Measurements from ENCODE around the gene BAZ1A.
"Not testable (repeated sequence)": the region's sequence is repeated elsewhere in the genome, so short reads cannot be mapped to it uniquely, and the experiment has no call there.

The BAZ1A gene

GRCh38 chr14:34755215-34755614, 119.9 kb downstream of the BAZ1A start:
- peaks cover 71% of the 10 kb centered on the region for H3K36me3 Mint-ChIP-seq (ENCODE audit: insufficient read depth)
- no peak for DNase-seq
- H3K27me3 Mint-ChIP-seq, result no peaks in the 10 kb centered on the region
- H3K4me3 Mint-ChIP-seq, result no peak overlapping the region
- no peak overlapping the region for H3K27ac Mint-ChIP-seq
- ATAC-seq (replicated peaks), result no peak
- no peaks in the 10 kb centered on the region for H3K4me1 Mint-ChIP-seq (ENCODE audit: low read depth in 2 of 2)
- no peaks in the 10 kb centered on the region for H3K9me3 Mint-ChIP-seq

- H3K9me3 Mint-ChIP-seq, result no peaks in the 10 kb centered on the region
- H3K27ac Mint-ChIP-seq, result no peak overlapping the region
- H3K36me3 Mint-ChIP-seq (ENCODE audit: insufficient read depth), result peaks cover 66% of the 10 kb centered on the region
- no peak for ATAC-seq (replicated peaks)
- no peak overlapping the region for H3K4me3 Mint-ChIP-seq
- H3K27me3 Mint-ChIP-seq, result no peaks in the 10 kb centered on the region
- H3K4me1 Mint-ChIP-seq (ENCODE audit: low read depth in 2 of 2), result no peaks in the 10 kb centered on the region
- no peak for DNase-seq
These were observed 120.5 kb downstream of the BAZ1A start for GRCh38 chr14:34754687-34755086.

- Mint-ChIP-seq H3K27ac (no peak overlapping the region), H3K4me1 (ENCODE audit: low read depth in 2 of 2) (no peaks in the 10 kb centered on the region), H3K36me3 (ENCODE audit: insufficient read depth) (peaks cover 29% of the 10 kb centered on the region), H3K4me3 (no peak overlapping the region), H3K27me3 (no peaks in the 10 kb centered on the region), H3K9me3 (no peaks in the 10 kb centered on the region)
- ATAC-seq (replicated peaks) (no peak), DNase-seq (no peak)
These were observed 124.5 kb downstream of the BAZ1A start for GRCh38 chr14:34750670-34751069.

GRCh38 chr14:34750233-34750632, 124.9 kb downstream of the BAZ1A start:
- DNase-seq, result no peak
- H3K4me1 Mint-ChIP-seq (ENCODE audit: low read depth in 2 of 2), result no peaks in the 10 kb centered on the region
- H3K27ac Mint-ChIP-seq, result no peak overlapping the region
- H3K9me3 Mint-ChIP-seq, result no peaks in the 10 kb centered on the region
- H3K27me3 Mint-ChIP-seq, result no peaks in the 10 kb centered on the region
- ATAC-seq (replicated peaks), result no peak
- peaks cover 25% of the 10 kb centered on the region for H3K36me3 Mint-ChIP-seq (ENCODE audit: insufficient read depth)
- no peak overlapping the region for H3K4me3 Mint-ChIP-seq

- no peaks in the 10 kb centered on the region for H3K4me1 Mint-ChIP-seq (ENCODE audit: low read depth in 2 of 2)
- DNase-seq (no peak), ATAC-seq (replicated peaks) (no peak)
- no peak overlapping the region for H3K27ac Mint-ChIP-seq
- H3K9me3 Mint-ChIP-seq, result no peaks in the 10 kb centered on the region
- H3K36me3 Mint-ChIP-seq (ENCODE audit: insufficient read depth), result peaks cover 21% of the 10 kb centered on the region
- H3K4me3 Mint-ChIP-seq, result no peak overlapping the region
- H3K27me3 Mint-ChIP-seq, result no peaks in the 10 kb centered on the region
These were observed 125.8 kb downstream of the BAZ1A start for GRCh38 chr14:34749408-34749807.

GRCh38 chr14:34742270-34743115, 132.7 kb downstream of the BAZ1A start:
- Mint-ChIP-seq H3K4me1 (ENCODE audit: low read depth in 2 of 2) (peaks cover 15 to 22% of the 10 kb centered on the region in 2 donors), H3K36me3 (ENCODE audit: insufficient read depth) (peaks cover 5% of the 10 kb centered on the region), H3K27me3 (no peaks in the 10 kb centered on the region), H3K4me3 (peak overlapping the region in 1 of 2 donors; percentile 8), H3K27ac (peak overlapping the region; percentile 39 to 80), H3K9me3 (no peaks in the 10 kb centered on the region)
- DNase-seq (no peak), ATAC-seq (replicated peaks) (peak; percentile 30)

- Mint-ChIP-seq H3K27ac (peak overlapping the region in 1 of 2 donors; percentile 80), H3K4me1 (ENCODE audit: low read depth in 2 of 2) (peaks cover 15 to 22% of the 10 kb centered on the region in 2 donors), H3K36me3 (ENCODE audit: insufficient read depth) (peaks cover 5% of the 10 kb centered on the region), H3K9me3 (no peaks in the 10 kb centered on the region), H3K4me3 (peak overlapping the region in 1 of 2 donors; percentile 65), H3K27me3 (no peaks in the 10 kb centered on the region)
- DNase-seq (no peak), ATAC-seq (replicated peaks) (peak; percentile 92)
These were observed 133.3 kb downstream of the BAZ1A start for GRCh38 chr14:34741840-34742239.

- DNase-seq; H3K4me3 Mint-ChIP-seq; H3K27ac Mint-ChIP-seq; H3K9me3 Mint-ChIP-seq; H3K27me3 Mint-ChIP-seq; ATAC-seq (replicated peaks); H3K36me3 Mint-ChIP-seq (ENCODE audit: insufficient read depth): not testable (repeated sequence)
- H3K4me1 Mint-ChIP-seq (ENCODE audit: low read depth in 2 of 2), result peaks cover 15 to 22% of the 10 kb centered on the region in 2 donors
These were observed 135.0 kb downstream of the BAZ1A start for GRCh38 chr14:34740139-34740538.

- H3K9me3 Mint-ChIP-seq; H3K36me3 Mint-ChIP-seq (ENCODE audit: insufficient read depth); H3K27ac Mint-ChIP-seq; H3K4me3 Mint-ChIP-seq; DNase-seq; H3K27me3 Mint-ChIP-seq; ATAC-seq (replicated peaks): not testable (repeated sequence)
- H3K4me1 Mint-ChIP-seq (ENCODE audit: low read depth in 2 of 2), result peaks cover 7 to 12% of the 10 kb centered on the region in 2 donors
These were observed 138.1 kb downstream of the BAZ1A start for GRCh38 chr14:34737079-34737478.

- Mint-ChIP-seq H3K27ac (no peak overlapping the region), H3K4me1 (ENCODE audit: low read depth in 2 of 2) (no peaks in the 10 kb centered on the region), H3K36me3 (ENCODE audit: insufficient read depth) (no peaks in the 10 kb centered on the region)
These were observed 141.9 kb downstream of the BAZ1A start for GRCh38 chr14:34733245-34733644.

GRCh38 chr14:34732802-34733201, 142.4 kb downstream of the BAZ1A start:
- Mint-ChIP-seq H3K4me3 (no peak overlapping the region), H3K27me3 (peaks cover 0 to 11% of the 10 kb centered on the region in 2 donors), H3K36me3 (ENCODE audit: insufficient read depth) (no peaks in the 10 kb centered on the region), H3K4me1 (ENCODE audit: low read depth in 2 of 2) (no peaks in the 10 kb centered on the region), H3K9me3 (no peaks in the 10 kb centered on the region), H3K27ac (no peak overlapping the region)
- DNase-seq (no peak), ATAC-seq (replicated peaks) (no peak)

More at GRCh38 chr14:34733245-34733644, 141.9 kb downstream of the BAZ1A start:
- Mint-ChIP-seq H3K4me3 (no peak overlapping the region), H3K27me3 (peaks cover 0 to 11% of the 10 kb centered on the region in 2 donors), H3K9me3 (no peaks in the 10 kb centered on the region)
- DNase-seq (no peak), ATAC-seq (replicated peaks) (no peak)

GRCh38 chr14:34723867-34724266, 151.3 kb downstream of the BAZ1A start:
- no peak for ATAC-seq (replicated peaks)
- H3K9me3 Mint-ChIP-seq, result no peaks in the 10 kb centered on the region
- H3K27ac Mint-ChIP-seq, result no peak overlapping the region
- H3K36me3 Mint-ChIP-seq (ENCODE audit: insufficient read depth), result no peaks in the 10 kb centered on the region
- H3K4me3 Mint-ChIP-seq, result no peak overlapping the region
- H3K27me3 Mint-ChIP-seq, result no peaks in the 10 kb centered on the region
- peaks cover 7% of the 10 kb centered on the region in 2 donors for H3K4me1 Mint-ChIP-seq (ENCODE audit: low read depth in 2 of 2)
- no peak for DNase-seq

GRCh38 chr14:34722723-34723545, 152.2 kb downstream of the BAZ1A start:
- Mint-ChIP-seq H3K27me3 (no peaks in the 10 kb centered on the region), H3K36me3 (ENCODE audit: insufficient read depth) (no peaks in the 10 kb centered on the region), H3K4me1 (ENCODE audit: low read depth in 2 of 2) (peaks cover 7% of the 10 kb centered on the region in 2 donors), H3K9me3 (no peaks in the 10 kb centered on the region), H3K27ac (no peak overlapping the region), H3K4me3 (no peak overlapping the region)
- DNase-seq, result peak; percentile 19 to 41 (median 21)
- ATAC-seq (replicated peaks), result peak; percentile 56

Data from effector memory CD8-positive, alpha-beta T cell (primary cell).